Sigmoid colon (tissue), 7 donors: ENCODE measurements around the gene CMAS. TPM values are rescaled to one million over a fixed set of nuclear protein-coding genes. Genes with fewer than 3 reads are reported as not detected.

Experiments used
- DNase-seq: peaks from one replicate; pipeline ENCODE4 v3.0.0-alpha.2; 2019
- H3K27ac ChIP-seq, 4 donors: fragments of 200-600 bp; sonication (generic); one replicate each; pipeline ENCODE4 v1.5.1; 2016 to 2019; ENCODE audit warnings: mild to moderate bottlenecking in 1 of 4
- H3K27me3 ChIP-seq, 3 donors: fragments of 200-600 bp; sonication (generic); one replicate each; pipeline ENCODE4 v1.5.1; 2019; ENCODE audit warnings: mild to moderate bottlenecking in 1 of 3
- H3K36me3 ChIP-seq, 4 donors: fragments of 200-600 bp; sonication (generic); one replicate each; pipeline ENCODE4 v1.5.1; 2016 to 2019
- H3K4me1 ChIP-seq, 4 donors: fragments of 200-600 bp; sonication (generic); one replicate each; pipeline ENCODE4 v1.5.1; 2017 to 2019
- H3K4me3 ChIP-seq, 4 donors: fragments of 200-600 bp; sonication (generic); one replicate each; pipeline ENCODE4 v1.5.1; 2017 to 2019; ENCODE audit warnings: mild to moderate bottlenecking in 2 of 4, moderate library complexity in 1 of 4
- H3K9me3 ChIP-seq, 4 donors: fragments of 200-600 bp in 3 of 4; sonication (generic) in 3 of 4; one replicate each; pipeline versions ENCODE4 v1.5.1 to v1.6.1; 2013 to 2019
- EP300 ChIP-seq, 4 donors: sonication (generic); formaldehyde crosslinking; IDR thresholded peaks; one replicate each; pipeline ENCODE4 v1.6.1; 2017; ENCODE audit warnings: antibody characterized with exemption in 4 of 4
- POLR2A ChIP-seq, 2 donors: fragments of 450-650 bp; IDR thresholded peaks; one replicate each; pipeline ENCODE4 v1.6.1; 2016; ENCODE audit warnings: antibody characterized with exemption in 2 of 2, mild to moderate bottlenecking in 2 of 2, moderate library complexity in 2 of 2
- POLR2AphosphoS5 ChIP-seq, 4 donors: sonication (generic); formaldehyde crosslinking; IDR thresholded peaks; one replicate each; pipeline ENCODE4 v1.6.1; 2017; ENCODE audit warnings: antibody characterized with exemption in 4 of 4
- WGBS, 2 donors: extraction: QIAGEN DNeasy Blood & Tissue Kit; methylation state at CpG; one replicate each; pipeline ENCODE4 v1.1.7; 2013; 5-methylcytosine and 5-hydroxymethylcytosine counted together
- intact Hi-C: fragments of 100-400 bp; cut with DNase I; formaldehyde crosslinking; loops from one replicate; pipeline ENCODE4 v1.15.1; 2023
- polyA plus RNA-seq, 3 donors: library from polyadenylated mRNA; stranded (reverse); fragments of 200-250 nt; gene quantifications; one replicate each; pipeline ENCODE4 v1.2.3, GENCODE V29; 2013
- total RNA-seq, 4 donors: library from RNA; depleted of rRNA; stranded (reverse); fragments of >200 nt; gene quantifications; one replicate each; pipeline ENCODE4 v1.1.0, GENCODE V29; 2016
- TF ChIP-seq, protein P1 (sequence below), 4 experiments: fragments of 450-650 bp in 3 of 4; fragments of 200-600 bp in 1 of 4; IDR thresholded peaks; one replicate each; pipeline ENCODE4 v1.5.1; 2016 to 2019; ENCODE audit warnings: antibody characterized with exemption in 4 of 4, mild to moderate bottlenecking in 3 of 4, moderate library complexity in 2 of 4
- donor health status: healthy with polysubstance abuse.
- donor health status: Bipolar disorder and iron deficiency.
- donor health status: healthy.

CMAS gene
- total and polyA plus RNA-seq, 7 donors, result 23.3 to 226 (median 35.1) TPM

DNA sequence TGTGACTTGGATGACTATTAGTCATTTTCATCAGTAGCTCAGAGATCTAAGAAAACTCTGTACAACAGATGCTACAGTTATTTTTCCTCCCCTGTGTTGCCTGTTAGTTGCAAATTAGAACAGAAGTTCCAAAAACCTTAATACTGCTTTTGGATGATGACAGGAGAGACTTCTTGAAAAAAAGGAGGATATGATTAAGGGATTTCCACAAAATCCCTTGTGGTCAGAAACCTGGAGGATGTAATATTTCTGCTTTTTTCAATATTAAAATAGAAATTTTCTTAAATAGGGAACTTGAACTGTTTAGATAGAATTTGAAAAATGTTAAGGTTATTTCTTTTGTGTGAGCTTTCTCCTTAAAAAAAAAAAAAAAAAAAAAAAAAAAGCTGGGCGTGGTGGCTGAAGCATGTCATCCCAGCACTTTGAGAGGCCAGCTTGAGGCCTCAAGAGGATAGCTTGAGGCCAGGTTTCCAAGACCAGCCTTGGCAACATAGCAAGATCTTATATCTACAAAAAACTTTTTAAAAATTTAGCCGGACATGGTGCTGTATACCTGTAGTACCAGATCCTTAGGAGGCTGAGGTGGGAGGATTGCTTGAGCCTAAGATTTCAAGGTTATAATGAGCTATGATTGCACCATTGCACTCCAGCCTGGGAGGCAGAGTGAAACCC lies 14.1 kb downstream of the CMAS start:
- Histone ChIP-seq H3K9me3 (no peaks in the 10 kb centered on the region), H3K4me1 (peaks cover 0 to 8% (median 3%) of the 10 kb centered on the region in 4 donors), H3K27ac (no peak overlapping the region), H3K27me3 (no peaks in the 10 kb centered on the region), H3K4me3 (no peak overlapping the region), H3K36me3 (peaks cover 9 to 96% (median 23%) of the 10 kb centered on the region in 4 donors)
- intact Hi-C loops, result no loop called here
- TF ChIP-seq, protein P1, sequence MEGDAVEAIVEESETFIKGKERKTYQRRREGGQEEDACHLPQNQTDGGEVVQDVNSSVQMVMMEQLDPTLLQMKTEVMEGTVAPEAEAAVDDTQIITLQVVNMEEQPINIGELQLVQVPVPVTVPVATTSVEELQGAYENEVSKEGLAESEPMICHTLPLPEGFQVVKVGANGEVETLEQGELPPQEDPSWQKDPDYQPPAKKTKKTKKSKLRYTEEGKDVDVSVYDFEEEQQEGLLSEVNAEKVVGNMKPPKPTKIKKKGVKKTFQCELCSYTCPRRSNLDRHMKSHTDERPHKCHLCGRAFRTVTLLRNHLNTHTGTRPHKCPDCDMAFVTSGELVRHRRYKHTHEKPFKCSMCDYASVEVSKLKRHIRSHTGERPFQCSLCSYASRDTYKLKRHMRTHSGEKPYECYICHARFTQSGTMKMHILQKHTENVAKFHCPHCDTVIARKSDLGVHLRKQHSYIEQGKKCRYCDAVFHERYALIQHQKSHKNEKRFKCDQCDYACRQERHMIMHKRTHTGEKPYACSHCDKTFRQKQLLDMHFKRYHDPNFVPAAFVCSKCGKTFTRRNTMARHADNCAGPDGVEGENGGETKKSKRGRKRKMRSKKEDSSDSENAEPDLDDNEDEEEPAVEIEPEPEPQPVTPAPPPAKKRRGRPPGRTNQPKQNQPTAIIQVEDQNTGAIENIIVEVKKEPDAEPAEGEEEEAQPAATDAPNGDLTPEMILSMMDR (IDR thresholded peaks at IDR 0.05), result no peak
- TF ChIP-seq EP300 (IDR thresholded peaks at IDR 0.05) (no peak), POLR2AphosphoS5 (IDR thresholded peaks at IDR 0.05) (no peak), POLR2A (IDR thresholded peaks at IDR 0.05) (no peak)
- 81 to 97% methylated on average over 2 of the region's 2 CpGs for WGBS, 2 donors
- no peak for DNase-seq

DNA sequence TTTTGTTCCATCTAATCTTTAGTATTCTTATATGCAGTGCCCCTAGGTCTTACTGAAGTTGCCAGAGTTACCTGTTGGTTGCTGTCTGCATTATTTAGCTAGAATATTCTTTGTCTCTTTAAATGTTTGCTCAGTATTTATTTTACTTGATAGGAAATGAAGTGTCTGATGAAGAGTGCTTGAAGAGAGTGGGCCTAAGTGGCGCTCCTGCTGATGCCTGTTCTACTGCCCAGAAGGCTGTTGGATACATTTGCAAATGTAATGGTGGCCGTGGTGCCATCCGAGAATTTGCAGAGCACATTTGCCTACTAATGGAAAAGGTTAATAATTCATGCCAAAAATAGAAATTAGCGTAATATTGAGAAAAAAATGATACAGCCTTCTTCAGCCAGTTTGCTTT lies 18.9 kb downstream of the CMAS start:
- no peak overlapping the region for H3K4me3 ChIP-seq
- no peaks in the 10 kb centered on the region for H3K9me3 ChIP-seq
- 96 to 97% methylated on average over 4 of the region's 4 CpGs for WGBS, 2 donors
- intact Hi-C loops, result no loop called here
- H3K36me3 ChIP-seq, result peaks cover 0 to 64% (median 20%) of the 10 kb centered on the region in 4 donors
- no peaks in the 10 kb centered on the region for H3K4me1 ChIP-seq
- DNase-seq, result no peak
- TF ChIP-seq, protein P1 (IDR thresholded peaks at IDR 0.05), result no peak
- TF ChIP-seq EP300 (IDR thresholded peaks at IDR 0.05) (no peak), POLR2AphosphoS5 (IDR thresholded peaks at IDR 0.05) (no peak), POLR2A (IDR thresholded peaks at IDR 0.05) (no peak)
- no peak overlapping the region for H3K27ac ChIP-seq
- no peaks in the 10 kb centered on the region for H3K27me3 ChIP-seq

DNA sequence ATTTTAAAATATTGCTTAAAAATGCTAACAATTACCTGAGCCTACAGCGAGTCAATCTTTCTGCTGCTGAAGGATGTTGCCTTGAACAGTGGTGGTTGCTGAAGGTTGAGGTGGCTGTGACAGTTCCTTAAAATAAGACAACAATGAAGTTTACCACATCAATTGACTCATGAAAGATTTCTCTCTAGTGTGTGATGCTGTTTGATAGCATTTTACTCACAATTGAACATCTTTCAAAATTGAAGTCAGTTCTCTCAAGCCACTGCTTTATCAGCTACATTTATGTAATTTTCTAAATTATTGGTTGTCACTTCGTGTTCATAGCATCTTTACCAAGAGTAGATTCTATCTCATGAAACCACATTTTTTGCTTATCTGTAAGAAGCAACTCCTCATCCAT lies 20.3 kb downstream of the CMAS start:
- Histone ChIP-seq H3K27ac (no peak overlapping the region), H3K4me3 (no peak overlapping the region), H3K4me1 (no peaks in the 10 kb centered on the region), H3K27me3 (no peaks in the 10 kb centered on the region), H3K36me3 (peaks cover 0 to 51% (median 18%) of the 10 kb centered on the region in 4 donors), H3K9me3 (no peaks in the 10 kb centered on the region)
- DNase-seq, result no peak
- no peak for TF ChIP-seq POLR2AphosphoS5 (IDR thresholded peaks at IDR 0.05)
- no peak for TF ChIP-seq POLR2A (IDR thresholded peaks at IDR 0.05)
- no peak for TF ChIP-seq EP300 (IDR thresholded peaks at IDR 0.05)
- TF ChIP-seq, protein P1 (IDR thresholded peaks at IDR 0.05), result no peak
- 80 to 92% methylated on average over 2 of the region's 2 CpGs for WGBS, 2 donors
- intact Hi-C loops, result no loop called here

DNA sequence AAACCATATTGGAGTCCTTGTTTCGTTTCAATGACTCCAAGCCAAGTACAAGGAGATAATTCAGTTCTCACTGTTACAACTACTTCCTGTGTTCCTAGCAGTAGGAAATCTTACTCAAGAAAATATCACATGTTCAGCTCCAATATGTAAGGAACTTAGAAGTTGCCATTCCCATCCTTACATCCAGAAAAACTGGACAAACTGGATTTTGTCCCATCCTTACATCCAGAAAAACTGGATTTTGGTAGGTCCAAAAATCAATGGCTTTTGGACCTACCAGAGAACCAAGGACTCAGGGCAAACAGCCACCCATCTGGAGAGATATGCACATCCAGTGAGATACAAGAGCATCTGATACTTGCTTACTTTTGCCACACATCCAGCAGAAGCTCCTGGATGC lies 23.8 kb downstream of the CMAS start:
- Histone ChIP-seq H3K4me1 (no peaks in the 10 kb centered on the region), H3K4me3 (no peak overlapping the region), H3K27ac (no peak overlapping the region), H3K9me3 (no peaks in the 10 kb centered on the region), H3K36me3 (peaks cover 0 to 17% (median 5%) of the 10 kb centered on the region in 4 donors), H3K27me3 (no peaks in the 10 kb centered on the region)
- TF ChIP-seq EP300 (IDR thresholded peaks at IDR 0.05) (no peak), POLR2A (IDR thresholded peaks at IDR 0.05) (no peak), POLR2AphosphoS5 (IDR thresholded peaks at IDR 0.05) (no peak)
- TF ChIP-seq, protein P1 (IDR thresholded peaks at IDR 0.05), result no peak
- DNase-seq, result no peak
- WGBS, 2 donors, result 83 to 84% methylated on average over 1 of the region's 1 CpG
- intact Hi-C loops, result no loop called here
